H9 (cell line): ENCODE measurements around the gene NGF. TPM values are rescaled to one million over a fixed set of nuclear protein-coding genes. Genes with fewer than 3 reads are reported as not detected.

Experiments used
- DNase-seq: peaks from one replicate; pipeline ENCODE4 v3.0.0-alpha.2; 2017
- H2AFZ ChIP-seq: one replicate; pipeline ENCODE4 v1.6.1; 2013; ENCODE audit warnings: mild to moderate bottlenecking, low read length, control low read depth, moderate library complexity
- H2AK5ac ChIP-seq: 2 replicates; pipeline ENCODE4 v1.6.1; 2013; ENCODE audit warnings: low read length, control low read depth, mixed read lengths; ENCODE audit not compliant: insufficient read length
- H2BK120ac ChIP-seq: one replicate; pipeline ENCODE4 v1.6.1; 2013; ENCODE audit warnings: low read depth, mild to moderate bottlenecking, low read length, control low read depth, inconsistent platforms; ENCODE audit not compliant: poor library complexity, severe bottlenecking
- H2BK12ac ChIP-seq: 2 replicates; pipeline ENCODE4 v1.6.1; 2013; ENCODE audit warnings: low read length, control low read depth, mixed read lengths, low read depth; ENCODE audit not compliant: insufficient read length
- H2BK15ac ChIP-seq: 2 replicates; pipeline ENCODE4 v1.6.1; 2013; ENCODE audit warnings: low read depth, low read length, control low read depth
- H2BK20ac ChIP-seq: one replicate; pipeline ENCODE4 v1.6.1; 2013; ENCODE audit warnings: low read depth, mild to moderate bottlenecking, low read length, control low read depth, inconsistent platforms; ENCODE audit not compliant: poor library complexity, severe bottlenecking
- H2BK5ac ChIP-seq: 2 replicates; pipeline ENCODE4 v1.6.1; 2013; ENCODE audit warnings: low read length, control low read depth, mixed read lengths; ENCODE audit not compliant: insufficient read length
- H3K14ac ChIP-seq: 2 replicates; pipeline ENCODE4 v1.6.1; 2013; ENCODE audit warnings: low read length, control low read depth; ENCODE audit not compliant: insufficient read depth
- H3K18ac ChIP-seq: 2 replicates; pipeline ENCODE4 v1.6.1; 2013; ENCODE audit warnings: low read depth, mild to moderate bottlenecking, mixed read lengths, low read length, control low read depth; ENCODE audit not compliant: insufficient read length
- H3K23ac ChIP-seq: 2 replicates; pipeline ENCODE4 v1.6.1; 2013; ENCODE audit warnings: low read length, control low read depth, mixed read lengths, low read depth; ENCODE audit not compliant: insufficient read length
- H3K23me2 ChIP-seq: 2 replicates; pipeline ENCODE4 v1.6.1; 2013; ENCODE audit warnings: low read depth, mild to moderate bottlenecking, mixed read lengths, low read length, control low read depth; ENCODE audit not compliant: insufficient read length, poor library complexity, severe bottlenecking
- H3K27ac ChIP-seq: 2 replicates; pipeline ENCODE4 v1.5.1; 2013; ENCODE audit warnings: low read length, control low read depth, mixed read lengths, low read depth; ENCODE audit not compliant: insufficient read length
- H3K27me3 ChIP-seq: 2 replicates; pipeline ENCODE4 v1.6.1; 2013; ENCODE audit warnings: low read length, control low read depth, inconsistent platforms; ENCODE audit not compliant: insufficient read depth
- H3K4ac ChIP-seq: 2 replicates; pipeline ENCODE4 v1.6.1; 2013; ENCODE audit warnings: low read depth, mild to moderate bottlenecking, control low read depth, inconsistent platforms, low read length, moderate library complexity
- H3K4me1 ChIP-seq: 2 replicates; pipeline ENCODE4 v1.6.1; 2013; ENCODE audit warnings: low read length, control low read depth, inconsistent platforms; ENCODE audit not compliant: insufficient read depth
- H3K4me2 ChIP-seq: 2 replicates; pipeline ENCODE4 v1.6.1; 2013; ENCODE audit warnings: low read length, control low read depth, mixed read lengths; ENCODE audit not compliant: insufficient read length, insufficient read depth
- H3K56ac ChIP-seq: 2 replicates; pipeline ENCODE4 v1.6.1; 2013; ENCODE audit warnings: low read depth, mild to moderate bottlenecking, mixed read lengths, low read length, control low read depth; ENCODE audit not compliant: insufficient read length
- H3K79me1 ChIP-seq: 2 replicates; pipeline ENCODE4 v1.6.1; 2013; ENCODE audit warnings: low read depth, mild to moderate bottlenecking, moderate library complexity, low read length, control low read depth, inconsistent platforms; ENCODE audit not compliant: insufficient read depth, poor library complexity, severe bottlenecking
- H3K79me2 ChIP-seq: 2 replicates; pipeline ENCODE4 v1.6.1; 2013; ENCODE audit warnings: low read length, control low read depth, inconsistent platforms; ENCODE audit not compliant: insufficient read depth
- H3K9ac ChIP-seq: 2 replicates; pipeline ENCODE4 v1.6.1; 2013; ENCODE audit warnings: low read length, control low read depth, mixed read lengths; ENCODE audit not compliant: insufficient read length; ENCODE audit errors: extremely low read depth
- H3K9me3 ChIP-seq: one replicate; pipeline ENCODE4 v1.6.1; 2013; ENCODE audit warnings: low read depth, low read length, inconsistent platforms; ENCODE audit not compliant: control insufficient read depth
- H3T11ph ChIP-seq: one replicate; pipeline ENCODE4 v1.6.1; 2013; ENCODE audit warnings: mild to moderate bottlenecking, low read length, control low read depth, inconsistent platforms
- H4K20me1 ChIP-seq: one replicate; pipeline ENCODE4 v1.6.1; 2013; ENCODE audit not compliant: control insufficient read depth, insufficient read length, insufficient read depth
- H4K5ac ChIP-seq: 2 replicates; pipeline ENCODE4 v1.6.1; 2013; ENCODE audit warnings: low read depth, mild to moderate bottlenecking, mixed read lengths, low read length, control low read depth; ENCODE audit not compliant: insufficient read length
- H4K8ac ChIP-seq: replicated peaks from 2 replicates; pipeline ENCODE4 v1.6.1; 2013; ENCODE audit warnings: low read length, control low read depth, mixed read lengths, low read depth; ENCODE audit not compliant: insufficient read length
- H4K91ac ChIP-seq: 2 replicates; pipeline ENCODE4 v1.6.1; 2013; ENCODE audit warnings: low read depth, mild to moderate bottlenecking, moderate library complexity, mixed read lengths, low read length, control low read depth; ENCODE audit not compliant: insufficient read length
- H3K27ac Mint-ChIP-seq, 3 experiments: 2 replicates in 2 of 3; 3 replicates in 1 of 3; pipeline ENCODE4 v1.8.0; 2020 to 2021; ENCODE audit warnings: mixed read lengths in 3 of 3, mild to moderate bottlenecking in 1 of 3, moderate library complexity in 1 of 3
- H3K27me3 Mint-ChIP-seq: 2 replicates; pipeline ENCODE4 v1.8.0; 2021; ENCODE audit warnings: low read depth, mild to moderate bottlenecking, moderate library complexity, mixed read lengths
- H3K36me3 Mint-ChIP-seq, 3 experiments: 2 replicates in 2 of 3; 3 replicates in 1 of 3; pipeline ENCODE4 v1.8.0; 2020 to 2021; ENCODE audit warnings: low read depth in 3 of 3, mixed read lengths in 3 of 3; ENCODE audit not compliant: insufficient read depth in 1 of 3
- H3K4me1 Mint-ChIP-seq, 2 experiments: 2 replicates each; pipeline ENCODE4 v1.8.0; 2020; ENCODE audit warnings: mixed read lengths in 2 of 2
- H3K4me3 Mint-ChIP-seq, 2 experiments: 2 replicates in 1 of 2; 3 replicates in 1 of 2; pipeline ENCODE4 v1.8.0; 2020 to 2021; ENCODE audit warnings: mild to moderate bottlenecking in 2 of 2, mixed read lengths in 2 of 2, moderate library complexity in 1 of 2
- H3K9me3 Mint-ChIP-seq, 2 experiments: 2 replicates in 1 of 2; 3 replicates in 1 of 2; pipeline ENCODE4 v1.8.0; 2020; ENCODE audit warnings: mild to moderate bottlenecking in 2 of 2, mixed read lengths in 2 of 2, moderate library complexity in 1 of 2
- total RNA-seq: library from RNA; stranded (reverse); gene quantifications from 2 replicates; pipeline ENCODE4 v1.2.1, GENCODE V29; 2021
- TF ChIP-seq, protein P1 (sequence below): fragments of 200-600 bp; sonication (generic); conservative IDR thresholded peaks from 3 replicates; pipeline ENCODE4 v1.8.0; 2021; ENCODE audit warnings: antibody characterized with exemption, mild to moderate bottlenecking

NGF gene
- total RNA-seq, 1 experiment from 2014 or later: 0.22 TPM

DNA sequence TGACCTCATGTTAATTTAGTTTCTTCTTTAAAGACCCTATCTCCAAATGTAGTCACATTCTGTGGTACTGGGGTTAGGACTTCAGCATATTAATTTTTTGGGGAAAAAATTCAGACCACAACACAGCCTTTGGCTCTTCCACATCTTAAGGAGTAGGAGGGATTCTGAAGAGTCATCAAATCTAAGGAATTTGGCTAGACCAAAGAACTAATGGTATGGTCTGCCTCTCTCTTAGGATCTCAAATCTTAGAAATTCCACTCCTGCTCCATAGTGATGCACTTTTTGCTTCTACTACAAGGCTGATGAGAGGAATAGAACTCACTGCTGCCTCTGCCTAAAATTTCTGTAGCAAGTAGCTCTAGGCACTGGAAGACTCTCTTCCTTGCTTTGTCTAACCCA lies 80.5 kb downstream of the NGF start:
- Mint-ChIP-seq H3K36me3 (peaks cover 7 to 15% (median 8%) of the 10 kb centered on the region in 3 experiments), H3K4me1 (no peaks in the 10 kb centered on the region), H3K9me3 (peaks cover 17% of the 10 kb centered on the region in 2 experiments), H3K4me3 (no peak overlapping the region), H3K27ac (no peak overlapping the region), H3K27me3 (no peaks in the 10 kb centered on the region; the same call in none of the 2 replicates)
- H3K56ac ChIP-seq: no peak overlapping the region
- H3K9me3 ChIP-seq: peaks cover 9% of the 10 kb centered on the region
- no peak overlapping the region for H2BK15ac ChIP-seq
- H2AFZ ChIP-seq: no peak overlapping the region
- no peak overlapping the region for H4K8ac ChIP-seq
- H3K18ac ChIP-seq: no peak overlapping the region
- TF ChIP-seq, protein P1, sequence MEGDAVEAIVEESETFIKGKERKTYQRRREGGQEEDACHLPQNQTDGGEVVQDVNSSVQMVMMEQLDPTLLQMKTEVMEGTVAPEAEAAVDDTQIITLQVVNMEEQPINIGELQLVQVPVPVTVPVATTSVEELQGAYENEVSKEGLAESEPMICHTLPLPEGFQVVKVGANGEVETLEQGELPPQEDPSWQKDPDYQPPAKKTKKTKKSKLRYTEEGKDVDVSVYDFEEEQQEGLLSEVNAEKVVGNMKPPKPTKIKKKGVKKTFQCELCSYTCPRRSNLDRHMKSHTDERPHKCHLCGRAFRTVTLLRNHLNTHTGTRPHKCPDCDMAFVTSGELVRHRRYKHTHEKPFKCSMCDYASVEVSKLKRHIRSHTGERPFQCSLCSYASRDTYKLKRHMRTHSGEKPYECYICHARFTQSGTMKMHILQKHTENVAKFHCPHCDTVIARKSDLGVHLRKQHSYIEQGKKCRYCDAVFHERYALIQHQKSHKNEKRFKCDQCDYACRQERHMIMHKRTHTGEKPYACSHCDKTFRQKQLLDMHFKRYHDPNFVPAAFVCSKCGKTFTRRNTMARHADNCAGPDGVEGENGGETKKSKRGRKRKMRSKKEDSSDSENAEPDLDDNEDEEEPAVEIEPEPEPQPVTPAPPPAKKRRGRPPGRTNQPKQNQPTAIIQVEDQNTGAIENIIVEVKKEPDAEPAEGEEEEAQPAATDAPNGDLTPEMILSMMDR: no peak
- no peak overlapping the region for H2BK5ac ChIP-seq
- no peak overlapping the region for H4K91ac ChIP-seq
- H2AK5ac ChIP-seq: no peak overlapping the region
- no peaks in the 10 kb centered on the region for H3K27me3 ChIP-seq
- H3T11ph ChIP-seq: no peak overlapping the region
- no peak overlapping the region for H3K27ac ChIP-seq
- H3K79me2 ChIP-seq: no peaks in the 10 kb centered on the region
- H3K4me2 ChIP-seq: no peak overlapping the region
- H3K9ac ChIP-seq: no peak overlapping the region
- no peak overlapping the region for H2BK12ac ChIP-seq
- H3K14ac ChIP-seq: no peak overlapping the region
- no peak overlapping the region for H2BK120ac ChIP-seq
- H3K4ac ChIP-seq: no peak overlapping the region
- H4K20me1 ChIP-seq: no peaks in the 10 kb centered on the region
- no peak for DNase-seq
- H3K23ac ChIP-seq: no peak overlapping the region
- no peak overlapping the region for H4K5ac ChIP-seq
- H3K4me1 ChIP-seq: no peaks in the 10 kb centered on the region
- no peaks in the 10 kb centered on the region for H3K79me1 ChIP-seq
- no peak overlapping the region for H2BK20ac ChIP-seq
- no peaks in the 10 kb centered on the region for H3K23me2 ChIP-seq
